GM12872 (cell line): ENCODE results near the gene ADGRF5.

Experiments
- CTCF ChIP-seq: IDR thresholded peaks from 3 replicates; pipeline ENCODE4 v1.5.1; 2011; ENCODE audit warnings: low read depth, mild to moderate bottlenecking, low read length, moderate library complexity; ENCODE audit not compliant: insufficient read depth

ADGRF5 gene

GRCh38 chr6:46921731-46922130 lies at the start of gene ADGRF5:
ADGRF5 (minus strand) TSS chr6:46921938; CDS start chr6:46906762, 15,176 bp downstream.
- TF ChIP-seq CTCF: no peak

GRCh38 chr6:46969206-46969605 lies 47.5 kb upstream of the ADGRF5 start:
- no peak for TF ChIP-seq CTCF

- no peak for TF ChIP-seq CTCF
These were observed 46.1 kb upstream of the ADGRF5 start for GRCh38 chr6:46967826-46968349.

GRCh38 chr6:46964716-46965519 lies 43.2 kb upstream of the ADGRF5 start:
- no peak for TF ChIP-seq CTCF

GRCh38 chr6:46963626-46964025 lies 41.9 kb upstream of the ADGRF5 start:
- TF ChIP-seq CTCF: no peak

GRCh38 chr6:46963039-46963438 lies 41.3 kb upstream of the ADGRF5 start:
- no peak for TF ChIP-seq CTCF

GRCh38 chr6:46961711-46962110 lies 40.0 kb upstream of the ADGRF5 start:
- no peak for TF ChIP-seq CTCF
